GF-D8 (cell line): Measurements from ENCODE around the gene MYOZ3.

Experiments used
- DNase-seq: peaks from one replicate; lab custom pipeline; 2025; lab: John Stamatoyannopoulos, UW

Gene MYOZ3

GRCh38 chr5:150700594-150701377 is 39.7 kb downstream of the MYOZ3 start, which contains the start of gene RBM22:
RBM22 (minus strand) TSS chr5:150701062; CDS start chr5:150700985, 77 bp downstream.
- DNase-seq: peak; percentile 80

GRCh38 chr5:150703762-150704161 is 42.7 kb downstream of the MYOZ3 start:
- DNase-seq: peak; percentile 32

DNA sequence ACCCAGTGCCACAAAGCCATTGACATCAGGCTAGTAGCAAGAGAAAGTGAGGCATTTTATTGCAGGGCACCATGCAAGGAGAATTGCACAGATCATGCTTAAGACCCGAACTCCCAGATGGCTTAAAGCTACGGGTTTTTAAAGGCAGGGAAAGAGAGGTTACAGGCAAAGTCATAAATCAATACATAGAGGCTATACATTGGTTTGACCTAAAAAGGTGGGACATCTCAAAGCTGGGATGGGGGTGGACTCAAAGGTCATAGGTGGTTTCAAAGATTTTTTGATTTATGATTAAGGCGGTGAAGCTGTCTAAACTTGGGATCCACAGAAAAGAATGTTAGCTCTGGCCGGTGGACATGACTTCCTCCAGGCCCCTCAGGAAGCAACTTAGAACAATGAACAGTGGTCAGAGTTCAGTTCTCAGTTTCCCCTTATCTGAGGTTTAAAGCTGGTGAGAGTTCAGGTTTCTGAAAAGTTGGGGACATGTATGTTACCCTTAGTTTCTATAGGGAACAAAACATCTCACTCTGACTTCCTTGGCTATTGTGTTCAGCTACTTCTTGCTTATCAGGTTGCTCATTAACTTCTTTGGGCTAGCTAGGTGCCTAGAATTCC is 45.8 kb downstream of the MYOZ3 start:
- DNase-seq: no peak

GRCh38 chr5:150710165-150710564 is 49.1 kb downstream of the MYOZ3 start:
- no peak for DNase-seq

GRCh38 chr5:150723845-150724244 is 62.8 kb downstream of the MYOZ3 start:
- no peak for DNase-seq
